ENCODE results near the gene PPP1CA.

Gene PPP1CA

DNA sequence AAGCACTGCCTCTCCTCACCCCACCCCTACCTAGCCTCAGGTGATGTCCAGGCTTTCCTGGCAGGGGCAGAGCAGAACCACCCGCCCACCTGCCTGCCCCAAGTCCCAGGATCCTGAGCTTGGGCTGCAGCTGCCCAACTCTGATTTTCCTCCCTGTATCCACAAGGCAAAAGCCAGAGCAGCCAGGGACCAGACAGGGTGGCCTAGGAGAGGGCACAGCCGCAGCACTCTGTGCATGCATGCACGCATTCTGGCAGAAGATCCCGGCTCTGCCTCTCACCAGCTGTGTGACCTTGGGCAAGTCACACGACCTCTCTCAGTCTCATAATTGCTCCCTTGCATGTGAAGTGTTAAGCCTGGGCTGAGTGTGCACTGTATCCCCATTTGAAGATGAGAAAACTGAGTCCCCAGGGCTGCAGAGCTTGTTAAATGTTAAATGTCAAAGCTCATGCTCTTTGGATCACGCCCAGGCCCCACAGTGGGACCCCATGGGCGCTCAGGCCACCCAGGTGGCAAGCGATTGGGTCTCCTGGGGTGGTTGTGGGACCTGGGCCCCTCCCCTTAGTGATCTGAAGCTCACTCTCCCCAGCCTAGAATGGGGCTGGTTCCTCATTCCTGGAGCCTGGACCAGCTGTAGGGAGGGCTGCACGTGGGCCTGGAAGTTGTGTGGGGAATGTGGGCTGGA is 11.0 kb upstream of the PPP1CA start:
- H3K27me3 ChIP-seq (ENCODE audit: control insufficient read depth in 1 of 2, insufficient read depth in 2 of 2, low read length in 2 of 2), result peaks cover 29 to 41% of the 10 kb centered on the region in 2 donors
- H3K36me3 ChIP-seq (ENCODE audit: control insufficient read depth in 2 of 2, insufficient read depth in 2 of 2, low read length in 2 of 2), result no peaks in the 10 kb centered on the region
- peaks cover 13% of the 10 kb centered on the region for H3K4me1 ChIP-seq (ENCODE audit: control insufficient read depth, insufficient read depth, low read length)
- H3K9ac ChIP-seq (ENCODE audit: low read length in 2 of 2), result no peak overlapping the region
- no peak overlapping the region for H3K4me3 ChIP-seq (ENCODE audit: low read length in 2 of 2)
- no peak overlapping the region for H3K27ac ChIP-seq (ENCODE audit: low read length)
- no peaks in the 10 kb centered on the region for H3K9me3 ChIP-seq (ENCODE audit: control insufficient read depth in 2 of 2, low read length in 2 of 2)

DNA sequence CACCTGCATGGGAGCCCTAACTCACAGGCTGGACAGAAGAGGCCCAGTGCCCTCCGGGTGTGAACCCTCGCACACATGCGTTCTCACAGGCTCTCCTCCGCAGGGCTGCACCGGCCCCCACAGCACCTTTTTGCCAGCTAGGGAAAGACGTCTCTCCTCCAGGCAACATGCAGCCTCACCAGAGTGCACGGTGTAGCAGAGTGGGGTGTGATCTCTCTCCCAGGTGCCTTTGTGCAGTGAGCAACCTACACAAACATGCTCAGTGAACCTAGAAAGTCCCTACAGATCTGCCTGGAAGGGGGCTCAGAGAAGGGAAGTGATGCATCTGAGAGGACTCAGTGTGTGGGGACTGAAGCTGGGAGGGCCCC is 10.1 kb upstream of the PPP1CA start:
- H3K36me3 ChIP-seq (ENCODE audit: control insufficient read depth in 2 of 2, insufficient read depth in 2 of 2, low read length in 2 of 2), result no peaks in the 10 kb centered on the region
- no peak overlapping the region for H3K4me3 ChIP-seq (ENCODE audit: low read length in 2 of 2)
- no peak overlapping the region for H3K27ac ChIP-seq (ENCODE audit: low read length)
- peaks cover 32 to 48% of the 10 kb centered on the region in 2 donors for H3K27me3 ChIP-seq (ENCODE audit: control insufficient read depth in 1 of 2, insufficient read depth in 2 of 2, low read length in 2 of 2)
- H3K9me3 ChIP-seq (ENCODE audit: control insufficient read depth in 2 of 2, low read length in 2 of 2), result no peaks in the 10 kb centered on the region
- peaks cover 10% of the 10 kb centered on the region for H3K4me1 ChIP-seq (ENCODE audit: control insufficient read depth, insufficient read depth, low read length)
- H3K9ac ChIP-seq (ENCODE audit: low read length in 2 of 2), result no peak overlapping the region

DNA sequence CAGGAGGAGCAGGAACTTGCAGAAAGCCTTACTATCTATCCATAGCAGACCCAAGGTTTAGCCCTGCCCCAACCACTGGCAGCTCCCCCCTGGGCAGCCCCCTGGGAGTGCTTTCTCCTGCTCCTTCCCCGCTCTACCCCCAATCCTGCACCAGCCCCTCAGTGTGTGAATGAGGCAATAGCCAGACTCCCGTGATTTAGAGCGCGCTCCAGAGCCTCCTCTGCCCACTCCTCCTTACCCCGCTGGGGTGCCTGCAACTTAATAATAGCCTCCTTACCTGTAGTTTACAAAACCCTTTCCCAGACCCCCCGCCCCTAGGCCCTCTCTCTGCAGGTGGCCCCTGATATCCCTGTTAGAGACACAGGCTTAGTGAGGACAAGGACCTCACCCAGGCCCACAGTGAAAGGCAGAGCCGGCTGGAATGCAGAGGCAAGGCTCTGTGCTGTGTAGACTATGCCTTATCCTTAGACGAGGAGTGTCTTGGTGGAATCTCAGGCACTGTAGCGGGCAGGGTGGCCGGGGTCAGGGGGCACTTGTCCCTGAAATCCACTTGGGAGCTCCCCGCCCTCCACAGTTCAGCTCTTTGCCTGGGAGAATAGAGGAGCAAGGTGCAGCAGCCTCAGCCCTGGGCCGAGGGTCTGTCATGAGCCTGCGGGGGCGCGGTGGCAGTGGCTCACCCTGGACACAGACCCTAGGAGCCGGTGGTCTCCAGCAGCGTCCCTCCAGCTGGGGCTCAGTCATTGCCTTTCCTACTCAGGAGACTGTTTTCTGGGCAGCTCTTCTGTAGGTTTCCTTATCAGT is 9.5 kb upstream of the PPP1CA start:
- Histone ChIP-seq H3K4me1 (ENCODE audit: control insufficient read depth, insufficient read depth, low read length) (peaks cover 4% of the 10 kb centered on the region), H3K4me3 (ENCODE audit: low read length in 2 of 2) (no peak overlapping the region), H3K27me3 (ENCODE audit: control insufficient read depth in 1 of 2, insufficient read depth in 2 of 2, low read length in 2 of 2) (peaks cover 36 to 51% of the 10 kb centered on the region in 2 donors), H3K9ac (ENCODE audit: low read length in 2 of 2) (no peak overlapping the region), H3K9me3 (ENCODE audit: control insufficient read depth in 2 of 2, low read length in 2 of 2) (no peaks in the 10 kb centered on the region), H3K36me3 (ENCODE audit: control insufficient read depth in 2 of 2, insufficient read depth in 2 of 2, low read length in 2 of 2) (no peaks in the 10 kb centered on the region), H3K27ac (ENCODE audit: low read length) (no peak overlapping the region)

DNA sequence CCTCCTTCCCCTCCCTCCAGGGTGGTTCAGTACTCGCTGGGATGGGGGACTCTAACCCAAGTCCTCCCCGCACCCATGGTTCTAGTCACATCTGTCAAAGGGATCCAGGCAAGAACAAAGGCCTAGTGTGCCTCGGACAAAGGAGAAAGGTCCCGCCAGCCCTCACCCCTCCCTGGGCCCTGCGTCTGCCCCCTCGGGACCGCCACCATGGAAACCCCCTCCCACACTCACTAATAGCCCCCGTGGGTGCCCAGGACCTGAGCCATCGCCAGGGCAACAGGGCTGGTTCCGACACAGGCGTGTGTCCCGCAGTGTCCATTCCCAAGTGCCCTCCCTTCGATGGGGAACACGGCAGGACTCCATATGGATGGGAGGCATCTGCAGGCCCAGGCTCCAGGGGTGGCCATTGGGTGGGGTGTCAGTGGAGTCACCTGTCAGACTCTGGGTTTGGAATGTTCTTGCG is 8.7 kb upstream of the PPP1CA start:
- H3K9me3 ChIP-seq (ENCODE audit: control insufficient read depth in 2 of 2, low read length in 2 of 2), result no peaks in the 10 kb centered on the region
- H3K9ac ChIP-seq (ENCODE audit: low read length in 2 of 2), result no peak overlapping the region
- H3K4me3 ChIP-seq (ENCODE audit: low read length in 2 of 2), result no peak overlapping the region
- no peaks in the 10 kb centered on the region for H3K36me3 ChIP-seq (ENCODE audit: control insufficient read depth in 2 of 2, insufficient read depth in 2 of 2, low read length in 2 of 2)
- H3K4me1 ChIP-seq (ENCODE audit: control insufficient read depth, insufficient read depth, low read length), result no peaks in the 10 kb centered on the region
- peaks cover 42 to 56% of the 10 kb centered on the region in 2 donors for H3K27me3 ChIP-seq (ENCODE audit: control insufficient read depth in 1 of 2, insufficient read depth in 2 of 2, low read length in 2 of 2)
- no peak overlapping the region for H3K27ac ChIP-seq (ENCODE audit: low read length)

DNA sequence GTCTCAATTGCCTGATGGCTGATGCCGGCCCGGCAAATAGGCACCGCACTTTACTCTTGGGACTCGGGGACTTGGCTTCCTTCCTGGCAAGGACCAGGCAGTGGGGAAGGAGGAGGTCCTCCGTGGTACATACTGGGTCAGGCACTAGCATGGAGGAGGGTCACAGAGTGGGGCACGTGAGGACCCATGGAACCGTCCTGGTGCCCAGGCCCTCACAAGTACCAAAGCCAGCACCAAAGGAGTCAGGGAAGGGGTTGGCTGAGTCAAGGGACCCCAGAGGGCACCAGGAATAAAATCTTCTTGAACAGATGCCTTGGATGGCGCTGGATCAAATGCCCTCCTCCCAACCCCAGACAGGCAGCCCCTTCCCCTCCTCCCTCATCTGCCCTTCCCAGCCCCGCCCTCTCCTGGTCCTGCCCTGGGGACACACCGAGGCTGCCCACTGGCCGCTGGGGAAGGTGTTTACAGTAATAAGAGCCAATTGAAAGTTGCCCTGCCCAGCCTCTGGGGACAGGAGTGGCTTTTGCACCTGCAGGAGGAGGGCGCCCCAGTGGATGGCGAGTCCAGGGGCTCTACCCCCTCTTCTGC is 8.2 kb upstream of the PPP1CA start:
- H3K27ac ChIP-seq (ENCODE audit: low read length), result no peak overlapping the region
- H3K9me3 ChIP-seq (ENCODE audit: control insufficient read depth in 2 of 2, low read length in 2 of 2), result no peaks in the 10 kb centered on the region
- no peak overlapping the region for H3K4me3 ChIP-seq (ENCODE audit: low read length in 2 of 2)
- H3K27me3 ChIP-seq (ENCODE audit: control insufficient read depth in 1 of 2, insufficient read depth in 2 of 2, low read length in 2 of 2), result peaks cover 45 to 60% of the 10 kb centered on the region in 2 donors
- no peaks in the 10 kb centered on the region for H3K36me3 ChIP-seq (ENCODE audit: control insufficient read depth in 2 of 2, insufficient read depth in 2 of 2, low read length in 2 of 2)
- no peak overlapping the region for H3K9ac ChIP-seq (ENCODE audit: low read length in 2 of 2)
- H3K4me1 ChIP-seq (ENCODE audit: control insufficient read depth, insufficient read depth, low read length), result no peaks in the 10 kb centered on the region

DNA sequence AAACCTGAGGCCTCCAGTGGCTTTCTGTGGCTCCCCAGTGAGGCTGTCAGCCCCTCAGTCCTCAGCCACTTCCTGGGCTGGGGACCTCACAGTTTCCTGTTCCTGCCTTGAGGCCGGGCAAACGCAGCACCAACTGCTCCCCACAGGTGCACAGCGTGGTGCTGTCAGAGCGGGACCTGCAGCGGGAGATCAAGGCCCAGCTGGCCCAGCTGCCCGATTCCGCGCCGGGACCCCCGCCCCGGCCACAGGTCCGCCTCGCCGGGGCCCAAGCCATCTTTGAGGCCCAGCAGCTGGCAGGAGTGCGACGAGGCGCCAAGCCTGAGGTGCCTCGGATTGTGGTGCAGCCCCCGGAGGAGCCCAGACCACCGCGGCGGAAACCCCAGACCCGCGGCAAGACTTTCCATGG is 7.6 kb upstream of the PPP1CA start:
- no peak overlapping the region for H3K27ac ChIP-seq (ENCODE audit: low read length)
- no peak overlapping the region for H3K4me3 ChIP-seq (ENCODE audit: low read length in 2 of 2)
- peaks cover 47 to 63% of the 10 kb centered on the region in 2 donors for H3K27me3 ChIP-seq (ENCODE audit: control insufficient read depth in 1 of 2, insufficient read depth in 2 of 2, low read length in 2 of 2)
- no peaks in the 10 kb centered on the region for H3K4me1 ChIP-seq (ENCODE audit: control insufficient read depth, insufficient read depth, low read length)
- no peaks in the 10 kb centered on the region for H3K36me3 ChIP-seq (ENCODE audit: control insufficient read depth in 2 of 2, insufficient read depth in 2 of 2, low read length in 2 of 2)
- H3K9me3 ChIP-seq (ENCODE audit: control insufficient read depth in 2 of 2, low read length in 2 of 2), result no peaks in the 10 kb centered on the region
- H3K9ac ChIP-seq (ENCODE audit: low read length in 2 of 2), result no peak overlapping the region

DNA sequence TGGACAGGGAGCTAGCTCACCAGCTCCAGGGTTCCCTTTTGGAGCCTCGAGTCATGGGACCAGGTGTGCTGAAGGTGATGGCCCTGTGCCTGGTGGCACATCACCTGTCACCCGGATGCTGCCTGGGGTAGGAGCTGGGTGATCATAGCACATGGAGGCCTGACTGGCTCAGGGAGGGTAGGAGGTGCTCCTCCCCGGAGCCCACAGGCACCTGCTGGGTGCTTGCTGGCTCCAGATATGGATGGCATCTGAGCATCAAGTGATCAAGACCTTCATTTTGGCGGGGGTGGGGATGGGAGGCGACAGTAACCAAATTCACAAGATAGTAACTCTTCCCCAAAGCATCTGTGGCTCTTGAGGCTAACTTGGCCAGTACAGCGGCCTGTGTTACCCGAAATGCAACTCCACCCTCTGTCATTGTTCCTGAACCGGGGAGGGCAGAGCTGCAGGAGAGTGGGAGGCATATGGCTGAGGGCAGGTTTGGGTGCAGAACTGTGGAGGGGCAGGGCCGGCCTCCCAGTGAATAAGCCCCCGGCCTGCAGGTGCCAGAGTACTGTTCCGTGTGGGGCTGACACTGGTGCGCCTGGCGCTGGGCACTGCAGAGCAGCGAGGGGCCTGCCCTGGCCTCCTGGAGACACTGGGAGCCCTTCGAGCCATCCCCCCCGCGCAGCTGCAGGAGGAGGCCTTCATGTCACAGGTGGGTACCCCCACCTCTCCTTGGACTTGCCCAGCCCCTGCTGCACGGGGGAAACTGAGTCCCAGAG is 7.0 kb upstream of the PPP1CA start:
- H3K4me3 ChIP-seq (ENCODE audit: low read length in 2 of 2), result no peak overlapping the region
- H3K27me3 ChIP-seq (ENCODE audit: control insufficient read depth in 1 of 2, insufficient read depth in 2 of 2, low read length in 2 of 2), result peaks cover 47 to 63% of the 10 kb centered on the region in 2 donors
- H3K4me1 ChIP-seq (ENCODE audit: control insufficient read depth, insufficient read depth, low read length), result no peaks in the 10 kb centered on the region
- no peak overlapping the region for H3K9ac ChIP-seq (ENCODE audit: low read length in 2 of 2)
- H3K36me3 ChIP-seq (ENCODE audit: control insufficient read depth in 2 of 2, insufficient read depth in 2 of 2, low read length in 2 of 2), result no peaks in the 10 kb centered on the region
- no peak overlapping the region for H3K27ac ChIP-seq (ENCODE audit: low read length)
- H3K9me3 ChIP-seq (ENCODE audit: control insufficient read depth in 2 of 2, low read length in 2 of 2), result no peaks in the 10 kb centered on the region

DNA sequence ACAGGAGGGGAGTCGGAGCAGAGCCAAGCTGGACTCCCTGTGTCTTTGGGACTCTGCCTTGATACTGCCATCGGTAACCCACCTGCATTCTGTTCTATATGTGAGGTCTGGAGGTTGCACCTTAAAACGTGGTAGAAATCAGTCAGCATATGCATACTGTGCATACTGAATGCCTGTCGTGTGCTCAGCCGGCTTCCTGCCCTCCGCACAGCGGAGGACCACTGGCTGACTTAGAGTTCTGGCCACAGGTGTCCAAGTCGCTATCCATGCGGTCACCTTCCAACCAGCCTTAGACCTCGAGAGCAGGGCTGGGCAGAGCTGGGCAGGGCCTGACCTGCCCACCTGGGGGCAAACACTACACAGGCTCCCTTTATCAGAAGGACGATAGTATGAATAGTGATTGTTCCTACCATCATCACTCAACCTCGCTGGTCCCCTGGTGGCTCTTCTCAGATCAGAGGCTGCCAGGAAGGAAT is 6.1 kb upstream of the PPP1CA start:
- Histone ChIP-seq H3K27me3 (ENCODE audit: control insufficient read depth in 1 of 2, insufficient read depth in 2 of 2, low read length in 2 of 2) (peaks cover 45 to 63% of the 10 kb centered on the region in 2 donors), H3K9me3 (ENCODE audit: control insufficient read depth in 2 of 2, low read length in 2 of 2) (no peaks in the 10 kb centered on the region), H3K36me3 (ENCODE audit: control insufficient read depth in 2 of 2, insufficient read depth in 2 of 2, low read length in 2 of 2) (no peaks in the 10 kb centered on the region), H3K4me3 (ENCODE audit: low read length in 2 of 2) (no peak overlapping the region), H3K9ac (ENCODE audit: low read length in 2 of 2) (no peak overlapping the region), H3K27ac (ENCODE audit: low read length) (no peak overlapping the region), H3K4me1 (ENCODE audit: control insufficient read depth, insufficient read depth, low read length) (no peaks in the 10 kb centered on the region)

DNA sequence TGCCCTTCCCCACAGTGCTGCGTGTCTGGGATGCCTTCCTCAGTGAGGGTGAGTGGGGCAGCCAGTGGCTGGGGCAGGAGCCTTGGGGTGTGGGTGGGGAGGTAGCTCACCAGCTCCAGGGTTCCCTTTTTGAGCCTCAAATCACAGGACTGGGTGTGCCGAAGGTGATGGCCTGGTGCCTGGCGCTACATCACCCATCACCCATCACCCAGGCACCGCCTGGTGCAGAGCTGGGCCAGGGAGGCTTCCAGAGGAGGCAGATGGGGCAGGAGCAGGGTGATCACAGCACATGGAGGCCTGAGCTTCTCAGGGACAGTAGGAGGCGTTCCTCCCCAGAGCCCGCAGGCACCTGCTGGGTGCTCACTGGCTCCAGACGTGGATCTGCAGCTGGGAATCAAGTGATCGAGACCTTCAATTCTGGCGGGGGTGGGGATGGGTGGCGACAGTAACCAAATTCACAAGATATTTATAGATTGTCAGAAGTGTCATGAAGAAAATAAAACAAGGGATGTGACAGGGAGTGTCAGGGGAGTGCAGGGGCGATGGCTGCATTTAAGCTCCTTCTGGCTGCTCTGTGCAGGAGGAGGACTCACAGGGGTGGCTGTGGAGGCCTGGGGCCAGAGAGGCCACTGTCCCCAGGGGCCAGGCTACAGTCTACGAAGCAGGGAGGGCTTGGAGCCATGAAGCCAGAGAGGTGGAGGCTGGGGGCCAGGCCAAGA is 5.5 kb upstream of the PPP1CA start:
- Histone ChIP-seq H3K4me1 (ENCODE audit: control insufficient read depth, insufficient read depth, low read length) (peaks cover 1% of the 10 kb centered on the region), H3K27me3 (ENCODE audit: control insufficient read depth in 1 of 2, insufficient read depth in 2 of 2, low read length in 2 of 2) (peaks cover 45 to 63% of the 10 kb centered on the region in 2 donors), H3K36me3 (ENCODE audit: control insufficient read depth in 2 of 2, insufficient read depth in 2 of 2, low read length in 2 of 2) (no peaks in the 10 kb centered on the region), H3K4me3 (ENCODE audit: low read length in 2 of 2) (no peak overlapping the region), H3K9me3 (ENCODE audit: control insufficient read depth in 2 of 2, low read length in 2 of 2) (no peaks in the 10 kb centered on the region), H3K27ac (ENCODE audit: low read length) (no peak overlapping the region), H3K9ac (ENCODE audit: low read length in 2 of 2) (no peak overlapping the region)

DNA sequence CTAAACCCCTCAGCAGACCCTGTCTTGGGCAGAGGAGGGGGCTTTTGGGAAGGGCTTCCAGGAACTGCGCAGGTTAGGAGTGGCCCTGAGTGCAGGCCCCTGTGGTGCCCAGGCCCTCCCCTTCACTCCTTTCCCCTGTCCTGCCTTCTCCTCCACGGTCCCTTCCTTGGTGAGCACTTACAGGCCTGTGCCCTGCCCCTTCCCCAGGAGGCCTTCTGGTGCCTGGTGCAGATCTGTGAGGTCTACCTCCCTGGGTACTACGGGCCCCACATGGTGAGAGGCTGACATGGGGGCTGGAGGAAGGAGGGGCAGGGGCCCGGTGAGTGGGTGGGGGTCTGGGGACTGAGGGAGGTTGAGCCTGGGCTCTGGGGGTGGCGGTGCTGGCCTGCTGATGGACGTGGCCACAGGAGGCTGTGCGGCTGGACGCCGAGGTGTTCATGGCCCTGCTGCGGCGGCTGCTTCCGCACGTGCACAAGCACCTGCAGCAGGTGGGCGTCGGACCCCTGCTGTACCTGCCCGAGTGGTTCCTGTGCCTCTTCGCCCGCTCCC is 4.8 kb upstream of the PPP1CA start:
- H3K36me3 ChIP-seq (ENCODE audit: control insufficient read depth in 2 of 2, insufficient read depth in 2 of 2, low read length in 2 of 2), result no peaks in the 10 kb centered on the region
- no peak overlapping the region for H3K27ac ChIP-seq (ENCODE audit: low read length)
- peaks cover 43 to 63% of the 10 kb centered on the region in 2 donors for H3K27me3 ChIP-seq (ENCODE audit: control insufficient read depth in 1 of 2, insufficient read depth in 2 of 2, low read length in 2 of 2)
- H3K9me3 ChIP-seq (ENCODE audit: control insufficient read depth in 2 of 2, low read length in 2 of 2), result no peaks in the 10 kb centered on the region
- H3K4me3 ChIP-seq (ENCODE audit: low read length in 2 of 2), result no peak overlapping the region
- no peak overlapping the region for H3K9ac ChIP-seq (ENCODE audit: low read length in 2 of 2)
- peaks cover 4% of the 10 kb centered on the region for H3K4me1 ChIP-seq (ENCODE audit: control insufficient read depth, insufficient read depth, low read length)

Measured in stomach smooth muscle (tissue), 2 donors.